Ectodermal cell (in vitro differentiated cells): Measurements from ENCODE around the gene EVC2.

Experiments
- H3K27ac ChIP-seq: 2 replicates; pipeline ENCODE4 v1.7.0; 2013; ENCODE audit warnings: mild to moderate bottlenecking, low read depth, low read length; ENCODE audit not compliant: insufficient read depth, poor library complexity, severe bottlenecking
- H3K27me3 ChIP-seq: 2 replicates; pipeline ENCODE4 v1.7.0; 2013; ENCODE audit warnings: mild to moderate bottlenecking, low read length; ENCODE audit not compliant: insufficient read depth, control insufficient read depth, poor library complexity, severe bottlenecking
- H3K36me3 ChIP-seq: one replicate; pipeline ENCODE4 v1.7.0; 2013; ENCODE audit warnings: low read length; ENCODE audit not compliant: control insufficient read depth, insufficient read depth
- H3K4me1 ChIP-seq: one replicate; pipeline ENCODE4 v1.7.0; 2013; ENCODE audit warnings: low read length; ENCODE audit not compliant: control insufficient read depth, insufficient read depth
- H3K4me3 ChIP-seq: 2 replicates; pipeline ENCODE4 v1.7.0; 2013; ENCODE audit warnings: low read depth, low read length, control low read depth; ENCODE audit not compliant: insufficient read depth
- H3K9me3 ChIP-seq: 2 replicates; pipeline ENCODE4 v1.7.0; 2013; ENCODE audit warnings: mild to moderate bottlenecking, low read length, moderate library complexity; ENCODE audit not compliant: control insufficient read depth
- WGBS, 2 experiments: methylation state at CpG; one replicate each; pipeline ENCODE4 v1.1.7; 2013; ENCODE audit warnings: missing lambda C conversion rate in 2 of 2; 5-methylcytosine and 5-hydroxymethylcytosine counted together

Gene EVC2

GRCh38 chr4:5650040-5650439 is 58.3 kb downstream of the EVC2 start:
- 93 to 97% methylated on average over 2 to 3 of the region's 3 CpGs for WGBS, 2 experiments

GRCh38 chr4:5647351-5647750 is 61.0 kb downstream of the EVC2 start:
- WGBS, 2 experiments = 94 to 95% methylated on average over 7 of the region's 7 CpGs
- no peak overlapping the region for H3K4me3 ChIP-seq
- H3K27ac ChIP-seq = no peak overlapping the region
- no peaks in the 10 kb centered on the region for H3K36me3 ChIP-seq
- H3K4me1 ChIP-seq = no peaks in the 10 kb centered on the region
- no peaks in the 10 kb centered on the region for H3K27me3 ChIP-seq
- H3K9me3 ChIP-seq = no peaks in the 10 kb centered on the region

More at GRCh38 chr4:5650040-5650439, 58.3 kb downstream of the EVC2 start:
- Histone ChIP-seq H3K9me3 (no peaks in the 10 kb centered on the region), H3K4me3 (no peak overlapping the region), H3K4me1 (no peaks in the 10 kb centered on the region), H3K27me3 (no peaks in the 10 kb centered on the region), H3K36me3 (no peaks in the 10 kb centered on the region), H3K27ac (no peak overlapping the region)

GRCh38 chr4:5640096-5640495 is 68.3 kb downstream of the EVC2 start:
- H3K9me3 ChIP-seq = no peaks in the 10 kb centered on the region
- WGBS, 2 experiments = 77% methylated on average over 3 of the region's 3 CpGs
- H3K36me3 ChIP-seq = no peaks in the 10 kb centered on the region

DNA sequence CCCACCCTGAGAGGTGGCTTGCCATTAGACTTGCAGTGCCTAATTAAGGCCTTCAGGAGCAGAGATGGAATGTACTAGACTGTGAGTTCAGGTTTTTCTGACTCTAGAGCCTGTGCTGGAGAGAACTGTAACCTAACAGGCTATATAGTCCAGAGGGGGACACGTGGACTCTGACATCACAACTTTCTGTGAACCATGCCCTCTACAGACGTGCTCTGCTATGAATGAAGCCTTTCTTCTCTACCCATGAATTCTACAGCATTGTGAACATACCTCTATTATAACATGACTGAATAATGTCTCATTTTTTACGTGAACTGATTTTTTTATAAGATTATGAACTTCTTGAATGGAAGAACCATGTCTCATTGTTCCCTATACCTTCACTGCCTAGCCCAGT is 68.8 kb downstream of the EVC2 start:
- Histone ChIP-seq H3K36me3 (no peaks in the 10 kb centered on the region), H3K9me3 (no peaks in the 10 kb centered on the region), H3K4me3 (no peak overlapping the region), H3K27me3 (no peaks in the 10 kb centered on the region), H3K4me1 (no peaks in the 10 kb centered on the region), H3K27ac (no peak overlapping the region)
- WGBS, 2 experiments = 94 to 97% methylated on average over 2 to 3 of the region's 3 CpGs

More at GRCh38 chr4:5640096-5640495, 68.3 kb downstream of the EVC2 start:
- H3K4me3 ChIP-seq = no peak overlapping the region
- H3K27ac ChIP-seq = no peak overlapping the region
- no peaks in the 10 kb centered on the region for H3K27me3 ChIP-seq
- H3K4me1 ChIP-seq = no peaks in the 10 kb centered on the region

DNA sequence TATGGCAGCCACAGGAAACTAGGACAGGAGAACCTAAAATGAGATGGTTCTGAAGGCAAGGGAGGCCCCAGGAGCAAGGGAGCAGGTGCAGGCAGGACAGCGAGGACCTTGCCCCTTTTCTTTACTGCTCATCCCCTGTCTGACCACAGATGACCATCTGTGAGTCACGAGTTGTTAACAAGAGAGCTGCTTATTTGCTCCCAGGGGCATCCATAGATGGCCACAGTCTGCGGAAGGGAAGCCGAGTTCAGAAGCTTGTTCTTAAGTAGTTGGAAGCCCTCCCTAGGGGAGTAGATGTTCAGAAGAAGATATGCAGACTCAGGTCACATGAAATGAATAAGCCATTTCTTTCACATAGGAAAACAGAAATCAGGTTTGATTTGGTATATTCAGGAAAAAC is 69.4 kb downstream of the EVC2 start:
- Histone ChIP-seq H3K4me1 (no peaks in the 10 kb centered on the region), H3K27ac (no peak overlapping the region), H3K27me3 (no peaks in the 10 kb centered on the region), H3K9me3 (no peaks in the 10 kb centered on the region), H3K4me3 (no peak overlapping the region), H3K36me3 (no peaks in the 10 kb centered on the region)
- WGBS, 2 experiments = 92 to 93% methylated on average over 4 of the region's 4 CpGs

DNA sequence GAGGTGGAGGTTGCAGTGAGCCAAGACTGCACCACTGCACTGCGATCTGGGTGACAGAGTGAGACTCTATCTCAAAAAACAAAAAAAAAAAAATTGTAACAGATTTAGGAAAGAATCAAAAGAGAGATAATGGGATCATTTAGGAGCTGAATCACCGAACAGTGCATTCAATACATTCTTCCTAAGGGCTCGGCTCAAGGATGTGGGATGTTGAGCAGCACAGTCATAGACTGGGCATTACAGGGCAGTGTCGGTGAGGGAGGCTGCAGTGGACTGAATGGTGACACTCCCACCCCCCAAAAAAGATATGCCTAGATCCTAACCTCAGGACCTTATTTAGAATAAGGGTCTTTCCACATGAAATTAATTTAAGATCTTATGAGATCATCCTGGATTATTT is 70.0 kb downstream of the EVC2 start:
- 93 to 97% methylated on average over 4 of the region's 4 CpGs for WGBS, 2 experiments
- no peaks in the 10 kb centered on the region for H3K4me1 ChIP-seq
- no peak overlapping the region for H3K27ac ChIP-seq
- H3K4me3 ChIP-seq = no peak overlapping the region
- no peaks in the 10 kb centered on the region for H3K9me3 ChIP-seq
- H3K27me3 ChIP-seq = no peaks in the 10 kb centered on the region
- H3K36me3 ChIP-seq = no peaks in the 10 kb centered on the region

- no peaks in the 10 kb centered on the region for H3K9me3 ChIP-seq
- H3K4me1 ChIP-seq = no peaks in the 10 kb centered on the region
- no peaks in the 10 kb centered on the region for H3K36me3 ChIP-seq
- no peak overlapping the region for H3K27ac ChIP-seq
- 62 to 67% methylated on average over 12 to 13 of the region's 13 CpGs for WGBS, 2 experiments
- H3K4me3 ChIP-seq = no peak overlapping the region
- H3K27me3 ChIP-seq = no peaks in the 10 kb centered on the region
Measured at GRCh38 chr4:5636766-5637670, 71.3 kb downstream of the EVC2 start.

GRCh38 chr4:5635826-5636195 is 72.5 kb downstream of the EVC2 start:
- H3K4me1 ChIP-seq = no peaks in the 10 kb centered on the region
- H3K27me3 ChIP-seq = no peaks in the 10 kb centered on the region
- H3K36me3 ChIP-seq = no peaks in the 10 kb centered on the region
- H3K4me3 ChIP-seq = no peak overlapping the region
- H3K27ac ChIP-seq = no peak overlapping the region
- no peaks in the 10 kb centered on the region for H3K9me3 ChIP-seq
- WGBS, 2 experiments = 93 to 95% methylated on average over 7 of the region's 7 CpGs

- H3K9me3 ChIP-seq = no peaks in the 10 kb centered on the region
- no peaks in the 10 kb centered on the region for H3K4me1 ChIP-seq
- H3K27me3 ChIP-seq = no peaks in the 10 kb centered on the region
- H3K27ac ChIP-seq = no peak overlapping the region
- no peak overlapping the region for H3K4me3 ChIP-seq
- 75 to 77% methylated on average over 2 of the region's 2 CpGs for WGBS, 2 experiments
- no peaks in the 10 kb centered on the region for H3K36me3 ChIP-seq
Measured at GRCh38 chr4:5632571-5632970, 75.8 kb downstream of the EVC2 start.

DNA sequence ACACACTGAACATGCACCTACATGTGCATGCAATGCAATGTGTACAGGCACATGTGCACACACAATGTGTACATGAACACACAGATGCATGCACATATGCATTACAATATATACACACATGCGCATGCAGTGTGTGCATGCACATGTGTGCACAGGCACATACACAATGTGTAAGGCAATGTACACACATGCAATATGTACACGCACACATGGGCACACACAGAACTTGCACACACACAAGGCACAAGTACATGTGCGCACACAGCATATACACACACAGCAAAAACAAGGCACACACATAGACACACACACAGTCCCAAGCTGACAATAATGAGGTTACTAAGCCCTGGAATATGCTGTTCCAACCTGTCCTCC is 76.3 kb downstream of the EVC2 start:
- Histone ChIP-seq H3K4me1 (no peaks in the 10 kb centered on the region), H3K4me3 (no peak overlapping the region), H3K27me3 (no peaks in the 10 kb centered on the region), H3K36me3 (no peaks in the 10 kb centered on the region), H3K9me3 (no peaks in the 10 kb centered on the region), H3K27ac (no peak overlapping the region)
- 92 to 97% methylated on average over 3 of the region's 3 CpGs for WGBS, 2 experiments
